GM19395 (cell line): ENCODE measurements around the gene TMEM272.

Experiments
- ATAC-seq: cut with Tn5 transposase; IDR thresholded peaks from one replicate; pipeline ENCODE4 v1.9.1; 2021; ENCODE audit warnings: mild to moderate bottlenecking, moderate library complexity; ENCODE audit not compliant: unreplicated experiment

Gene TMEM272

GRCh38 chr13:51763486-51763885 is 81.5 kb downstream of the TMEM272 start:
- ATAC-seq, result no peak
